Activated naive CD4-positive, alpha-beta T cell treated with Interleukin-2 at 50 U/mL for 16 hours (primary cell): Measurements from ENCODE around the gene CAMP.

Source experiments
- DNase-seq: peaks from one replicate; pipeline ENCODE4 v3.0.0-alpha.2; 2020

The CAMP gene

GRCh38 chr3:48215019-48215418, 8.3 kb upstream of the CAMP start:
- DNase-seq, result no peak

GRCh38 chr3:48215466-48215865, 7.8 kb upstream of the CAMP start:
- no peak for DNase-seq

- no peak for DNase-seq
Measured at GRCh38 chr3:48215876-48216275, 7.4 kb upstream of the CAMP start.

- DNase-seq, result no peak
Measured at GRCh38 chr3:48217449-48217848, 5.8 kb upstream of the CAMP start.

GRCh38 chr3:48218537-48218936, 4.8 kb upstream of the CAMP start:
- no peak for DNase-seq

GRCh38 chr3:48219543-48219942, 3.8 kb upstream of the CAMP start:
- no peak for DNase-seq

- DNase-seq, result no peak
Measured at GRCh38 chr3:48220746-48221145, 2.5 kb upstream of the CAMP start.

- no peak for DNase-seq
Measured at GRCh38 chr3:48225587-48225986, 2.3 kb downstream of the CAMP start.

- no peak for DNase-seq
Measured at GRCh38 chr3:48226939-48227338, 3.6 kb downstream of the CAMP start.

- no peak for DNase-seq
Measured at GRCh38 chr3:48232232-48232631, 8.9 kb downstream of the CAMP start.

- DNase-seq, result peak; percentile 58
Measured at GRCh38 chr3:48232734-48233133, 9.4 kb downstream of the CAMP start.

GRCh38 chr3:48233542-48233941, 10.2 kb downstream of the CAMP start:
- DNase-seq, result no peak

- DNase-seq, result no peak
Measured at GRCh38 chr3:48236531-48236930, 13.2 kb downstream of the CAMP start.

GRCh38 chr3:48238531-48239085, 15.3 kb downstream of the CAMP start:
- DNase-seq, result no peak

GRCh38 chr3:48240000-48240963, 17.0 kb downstream of the CAMP start:
- DNase-seq, result no peak

- peak; percentile 19 for DNase-seq
Measured at GRCh38 chr3:48241796-48242455, 18.6 kb downstream of the CAMP start.

- no peak for DNase-seq
Measured at GRCh38 chr3:48243886-48244285, 20.6 kb downstream of the CAMP start.

GRCh38 chr3:48244461-48244860, 21.2 kb downstream of the CAMP start:
- DNase-seq, result no peak

- no peak for DNase-seq
Measured at GRCh38 chr3:48245136-48245535, 21.8 kb downstream of the CAMP start.

GRCh38 chr3:48247401-48247811, 24.1 kb downstream of the CAMP start:
- no peak for DNase-seq

GRCh38 chr3:48248095-48248850, 25.0 kb downstream of the CAMP start:
- no peak for DNase-seq

GRCh38 chr3:48256557-48256956, 33.3 kb downstream of the CAMP start:
- no peak for DNase-seq

- DNase-seq, result no peak
Measured at GRCh38 chr3:48258530-48258929, 35.2 kb downstream of the CAMP start.
